Mesothelial cell of epicardium (in vitro differentiated cells): ENCODE results near the gene ASAP2. TPM values are rescaled to one million over a fixed set of nuclear protein-coding genes. Genes with fewer than 3 reads are reported as not detected.

Experiments used
- DNase-seq, 2 experiments: peaks; one replicate each; pipeline ENCODE4 v3.0.0; 2021; ENCODE audit warnings: low spot score in 2 of 2; ENCODE audit not compliant: unreplicated experiment in 2 of 2
- H3K27ac Mint-ChIP-seq: 2 replicates; pipeline ENCODE4 v1.8.0; 2021; ENCODE audit warnings: mixed read lengths
- H3K27me3 Mint-ChIP-seq: 2 replicates; pipeline ENCODE4 v1.8.0; 2021; ENCODE audit warnings: low read depth, mixed read lengths
- H3K36me3 Mint-ChIP-seq: 2 replicates; pipeline ENCODE4 v1.8.0; 2021; ENCODE audit warnings: mixed read lengths
- H3K4me1 Mint-ChIP-seq: 2 replicates; pipeline ENCODE4 v1.8.0; 2021; ENCODE audit warnings: mixed read lengths
- H3K4me3 Mint-ChIP-seq: 2 replicates; pipeline ENCODE4 v1.8.0; 2021; ENCODE audit warnings: mild to moderate bottlenecking, moderate library complexity, mixed read lengths
- H3K9me3 Mint-ChIP-seq: 2 replicates; pipeline ENCODE4 v1.8.0; 2021; ENCODE audit warnings: mixed read lengths
- total RNA-seq: library from RNA; stranded (reverse); gene quantifications from 3 replicates; pipeline ENCODE4 v1.2.1, GENCODE V29; 2021
- TF ChIP-seq, protein P1 (sequence below): fragments of 200-600 bp; sonication (generic); IDR thresholded peaks from one replicate; pipeline ENCODE4 v1.5.0; 2021; ENCODE audit warnings: antibody characterized with exemption; ENCODE audit not compliant: unreplicated experiment

The ASAP2 gene
- total RNA-seq, 1 donor from 2014 or later: 25.8 TPM

DNA sequence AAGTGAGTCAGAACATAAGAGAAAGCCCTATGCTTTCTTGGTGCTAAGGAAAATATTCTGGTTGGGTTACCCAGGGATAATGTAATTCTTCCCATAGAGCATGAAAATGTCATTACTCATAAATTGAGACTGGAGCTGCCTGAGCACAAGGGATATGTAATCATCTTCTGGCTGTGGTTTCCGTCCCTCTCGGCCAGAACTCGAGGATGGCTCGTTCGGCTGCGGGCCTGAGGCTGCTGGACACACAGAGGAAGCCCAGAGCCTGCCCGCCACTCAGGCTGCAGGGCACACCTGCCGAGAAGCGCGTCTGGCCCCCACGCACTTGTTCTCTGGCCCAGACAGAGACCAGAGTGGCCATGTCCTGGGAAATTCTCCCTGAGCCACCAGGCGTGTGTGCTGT lies 104.9 kb downstream of the ASAP2 start:
- H3K4me1 Mint-ChIP-seq: peaks cover 27% of the 10 kb centered on the region
- peak overlapping the region; percentile 23 for H3K27ac Mint-ChIP-seq
- no peak overlapping the region for H3K4me3 Mint-ChIP-seq

DNA sequence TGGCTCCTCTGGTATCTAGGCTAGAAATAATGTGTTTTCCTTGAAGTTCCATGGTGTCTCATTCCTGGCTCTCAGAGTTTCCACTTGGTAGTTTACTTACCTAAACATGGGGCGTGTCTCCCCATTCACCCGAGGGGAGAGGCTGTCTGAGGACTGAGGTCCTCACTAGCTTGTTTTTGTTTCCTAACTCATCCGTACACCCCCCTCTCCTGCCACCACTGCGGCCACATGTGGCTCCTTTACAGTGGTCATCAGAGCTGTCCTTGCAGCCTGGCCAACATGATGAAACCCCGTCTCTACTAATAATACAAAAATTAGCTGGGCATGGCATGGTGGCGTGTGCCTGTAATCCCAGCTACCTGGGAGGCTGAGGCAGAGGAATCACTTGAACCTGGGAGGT lies 106.0 kb downstream of the ASAP2 start:
- Mint-ChIP-seq H3K27me3 (no peaks in the 10 kb centered on the region), H3K4me3 (no peak overlapping the region), H3K27ac (no peak overlapping the region), H3K9me3 (no peaks in the 10 kb centered on the region), H3K4me1 (peaks cover 27% of the 10 kb centered on the region), H3K36me3 (no peaks in the 10 kb centered on the region)
- no peak for DNase-seq
- TF ChIP-seq, protein P1, sequence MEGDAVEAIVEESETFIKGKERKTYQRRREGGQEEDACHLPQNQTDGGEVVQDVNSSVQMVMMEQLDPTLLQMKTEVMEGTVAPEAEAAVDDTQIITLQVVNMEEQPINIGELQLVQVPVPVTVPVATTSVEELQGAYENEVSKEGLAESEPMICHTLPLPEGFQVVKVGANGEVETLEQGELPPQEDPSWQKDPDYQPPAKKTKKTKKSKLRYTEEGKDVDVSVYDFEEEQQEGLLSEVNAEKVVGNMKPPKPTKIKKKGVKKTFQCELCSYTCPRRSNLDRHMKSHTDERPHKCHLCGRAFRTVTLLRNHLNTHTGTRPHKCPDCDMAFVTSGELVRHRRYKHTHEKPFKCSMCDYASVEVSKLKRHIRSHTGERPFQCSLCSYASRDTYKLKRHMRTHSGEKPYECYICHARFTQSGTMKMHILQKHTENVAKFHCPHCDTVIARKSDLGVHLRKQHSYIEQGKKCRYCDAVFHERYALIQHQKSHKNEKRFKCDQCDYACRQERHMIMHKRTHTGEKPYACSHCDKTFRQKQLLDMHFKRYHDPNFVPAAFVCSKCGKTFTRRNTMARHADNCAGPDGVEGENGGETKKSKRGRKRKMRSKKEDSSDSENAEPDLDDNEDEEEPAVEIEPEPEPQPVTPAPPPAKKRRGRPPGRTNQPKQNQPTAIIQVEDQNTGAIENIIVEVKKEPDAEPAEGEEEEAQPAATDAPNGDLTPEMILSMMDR: no peak

More for the DNA sequence above, 104.9 kb downstream of the ASAP2 start:
- Mint-ChIP-seq H3K9me3 (no peaks in the 10 kb centered on the region), H3K36me3 (no peaks in the 10 kb centered on the region), H3K27me3 (no peaks in the 10 kb centered on the region)
- TF ChIP-seq, protein P1: no peak
- no peak for DNase-seq

DNA sequence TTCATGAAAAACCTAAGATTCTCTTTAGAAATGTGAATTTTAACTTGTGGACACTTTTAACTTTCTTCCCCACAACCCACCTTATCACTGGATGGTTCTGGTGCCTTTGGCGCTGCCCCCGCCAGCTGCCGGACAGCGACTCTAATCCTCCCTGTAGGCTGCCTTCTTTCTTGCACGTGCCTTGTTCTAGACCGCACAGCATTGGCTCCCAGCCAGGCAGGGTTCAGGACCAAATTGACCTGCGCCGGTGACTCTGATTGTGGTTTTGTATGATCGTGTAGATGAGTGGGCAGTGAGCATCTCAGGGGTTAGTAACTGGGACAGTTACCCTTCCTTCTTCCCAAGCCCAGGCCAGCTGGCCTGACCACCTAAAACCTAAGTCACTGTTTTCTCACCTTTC lies 106.8 kb downstream of the ASAP2 start:
- Mint-ChIP-seq H3K9me3 (no peaks in the 10 kb centered on the region), H3K27ac (no peak overlapping the region), H3K27me3 (no peaks in the 10 kb centered on the region), H3K4me1 (peaks cover 29% of the 10 kb centered on the region), H3K36me3 (no peaks in the 10 kb centered on the region), H3K4me3 (no peak overlapping the region)
- TF ChIP-seq, protein P1: no peak
- DNase-seq: no peak

DNA sequence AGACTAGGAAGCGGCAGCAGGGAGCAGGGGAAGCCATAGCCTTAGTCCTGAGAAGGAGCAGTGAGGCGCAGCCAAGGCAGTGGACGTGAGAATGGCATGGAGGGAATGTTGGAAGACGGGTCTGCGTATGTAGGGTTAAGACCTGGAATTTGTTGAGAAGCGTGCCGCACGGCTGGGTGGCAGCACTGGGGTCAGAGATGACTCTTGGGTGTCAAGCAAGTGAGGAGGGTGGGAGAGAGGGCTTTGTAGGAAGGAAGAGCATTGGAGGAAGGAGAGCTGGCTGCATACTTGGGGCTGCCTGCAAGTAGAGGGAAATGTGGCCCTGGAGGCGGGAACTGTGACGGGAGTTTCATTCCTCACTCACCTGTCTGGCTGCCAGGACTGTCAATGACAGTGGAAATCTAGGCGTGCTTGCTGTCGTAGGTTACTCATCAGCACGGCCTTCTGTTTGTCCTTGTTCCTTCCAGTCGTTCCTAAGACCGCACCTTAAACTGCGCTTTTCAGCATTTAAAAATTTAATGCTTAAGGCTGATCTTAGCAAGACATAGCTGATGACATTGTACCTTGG lies 108.8 kb downstream of the ASAP2 start:
- H3K27me3 Mint-ChIP-seq: no peaks in the 10 kb centered on the region
- H3K4me3 Mint-ChIP-seq: no peak overlapping the region
- no peak for DNase-seq
- H3K9me3 Mint-ChIP-seq: no peaks in the 10 kb centered on the region
- H3K4me1 Mint-ChIP-seq: peaks cover 39% of the 10 kb centered on the region
- H3K36me3 Mint-ChIP-seq: peaks cover 1% of the 10 kb centered on the region
- H3K27ac Mint-ChIP-seq: peak overlapping the region; percentile 4
- TF ChIP-seq, protein P1: no peak

DNA sequence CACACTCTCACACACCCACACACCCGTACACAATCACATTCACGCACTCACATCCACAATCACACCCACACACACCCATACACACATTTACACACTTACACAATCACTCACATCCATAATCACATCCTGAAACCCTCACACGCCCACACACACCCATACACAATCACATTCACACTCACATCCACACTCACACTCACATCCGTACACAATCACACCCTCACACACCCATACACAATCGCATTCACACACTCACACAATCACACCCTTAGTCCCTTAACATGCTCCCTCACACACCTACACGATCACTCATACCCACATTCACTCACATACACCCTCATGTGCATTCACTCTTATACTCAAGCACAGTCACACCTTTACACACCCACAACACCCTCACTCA lies 110.9 kb downstream of the ASAP2 start:
- TF ChIP-seq, protein P1: no peak
- Mint-ChIP-seq H3K27ac (no peak overlapping the region), H3K27me3 (no peaks in the 10 kb centered on the region), H3K36me3 (peaks cover 2% of the 10 kb centered on the region), H3K4me3 (no peak overlapping the region), H3K9me3 (no peaks in the 10 kb centered on the region), H3K4me1 (peaks cover 31% of the 10 kb centered on the region)
- no peak for DNase-seq
